CD4-positive, alpha-beta memory T cell (primary cell): ENCODE data around the gene PBXIP1. TPM values are rescaled to one million over a fixed set of nuclear protein-coding genes. Genes with fewer than 3 reads are reported as not detected.
"Not testable (repeated sequence)": the region's sequence is repeated elsewhere in the genome, so short reads cannot be mapped to it uniquely, and the experiment has no call there.

Experiments
- CTCF ChIA-PET: fragments of 350-600 bp; sonication (Branson Sonifier 250); formaldehyde crosslinking; loops from one replicate; lab custom pipeline; 2021; ENCODE audit warnings: inconsistent platforms; ENCODE audit not compliant: partially characterized antibody; lab: Charles Lee
- POLR2A ChIA-PET: fragments of 350-600 bp; sonication (Branson Sonifier 250); formaldehyde crosslinking; loops from one replicate; lab custom pipeline; 2021; ENCODE audit not compliant: partially characterized antibody; lab: Charles Lee
- DNase-seq, 5 donors: peaks; one replicate each; pipeline versions ENCODE4 v3.0.0 to v3.0.0-alpha.2; 2020 to 2022; ENCODE audit warnings: mixed read lengths in 1 of 5
- H3K27ac ChIP-seq: one replicate; pipeline ENCODE4 v1.7.0; 2013; ENCODE audit warnings: low read depth, low read length
- H3K27me3 ChIP-seq: 2 replicates; pipeline ENCODE4 v1.7.0; 2013; ENCODE audit warnings: mild to moderate bottlenecking, low read length, moderate library complexity; ENCODE audit not compliant: insufficient read depth
- H3K36me3 ChIP-seq: 2 replicates; pipeline ENCODE4 v1.7.0; 2013; ENCODE audit warnings: mild to moderate bottlenecking, low read length, moderate library complexity; ENCODE audit not compliant: insufficient read depth
- H3K4me1 ChIP-seq: 2 replicates; pipeline ENCODE4 v1.7.0; 2013; ENCODE audit warnings: mild to moderate bottlenecking, low read length, moderate library complexity; ENCODE audit not compliant: insufficient read depth
- H3K4me3 ChIP-seq, 2 donors: one replicate each; pipeline ENCODE4 v1.7.0; 2013; ENCODE audit warnings: low read length in 2 of 2, mild to moderate bottlenecking in 1 of 2
- H3K9me3 ChIP-seq, 2 donors: one replicate each; pipeline ENCODE4 v1.7.0; 2013; ENCODE audit warnings: low read length in 2 of 2, control low read depth in 1 of 2; ENCODE audit not compliant: control insufficient read depth in 1 of 2
- H3K27ac Mint-ChIP-seq, 7 donors: one replicate each; pipeline ENCODE4 v1.8.0; 2020 to 2021; ENCODE audit warnings: mixed read lengths in 7 of 7, mild to moderate bottlenecking in 6 of 7, inconsistent platforms in 3 of 7, moderate library complexity in 3 of 7
- H3K27me3 Mint-ChIP-seq, 2 donors: one replicate each; pipeline ENCODE4 v1.8.0; 2020 to 2021; ENCODE audit warnings: mixed read lengths in 2 of 2
- H3K36me3 Mint-ChIP-seq, 2 donors: one replicate each; pipeline ENCODE4 v1.8.0; 2020 to 2021; ENCODE audit warnings: mixed read lengths in 2 of 2, inconsistent platforms in 1 of 2, mild to moderate bottlenecking in 1 of 2
- H3K4me1 Mint-ChIP-seq, 4 donors: one replicate each; pipeline ENCODE4 v1.8.0; 2020 to 2021; ENCODE audit warnings: mixed read lengths in 4 of 4, mild to moderate bottlenecking in 1 of 4
- H3K4me3 Mint-ChIP-seq, 8 donors: one replicate each; pipeline ENCODE4 v1.8.0; 2020 to 2021; ENCODE audit warnings: mixed read lengths in 8 of 8, mild to moderate bottlenecking in 7 of 8, moderate library complexity in 6 of 8, inconsistent platforms in 3 of 8
- H3K9me3 Mint-ChIP-seq, 8 donors: one replicate each; pipeline ENCODE4 v1.8.0; 2020 to 2021; ENCODE audit warnings: mixed read lengths in 8 of 8, mild to moderate bottlenecking in 5 of 8, inconsistent platforms in 3 of 8, moderate library complexity in 1 of 8
- intact Hi-C: fragments of 100-400 bp; cut with micrococcal nuclease; formaldehyde crosslinking; loops from one replicate; pipeline ENCODE4 v1.15.1; 2023
- polyA plus RNA-seq, 2 donors: library from polyadenylated mRNA; unstranded; fragments of 300-500 nt; fragmentation: Illumina TruSeq; gene quantifications; one replicate each; pipeline ENCODE4 v1.2.3, GENCODE V29; 2021
- total RNA-seq, 2 experiments: library from RNA; stranded (reverse); gene quantifications; one replicate each; pipeline ENCODE4 v1.2.3, GENCODE V29; 2021

PBXIP1 gene
- total and polyA plus RNA-seq, 4 experiments from 2014 or later = 263 to 438 (median 420) TPM

GRCh38 chr1:154989195-154989860, 33.4 kb upstream of the PBXIP1 start:
- peaks cover 0 to 2% (median 0%) of the 10 kb centered on the region in 8 donors for H3K9me3 Mint-ChIP-seq
- Histone ChIP-seq H3K36me3 (peaks cover 35% of the 10 kb centered on the region), H3K9me3 (no peaks in the 10 kb centered on the region), H3K27me3 (no peaks in the 10 kb centered on the region), H3K27ac (no peak overlapping the region), H3K4me3 (no peak overlapping the region), H3K4me1 (peaks cover 26% of the 10 kb centered on the region)
- H3K4me3 Mint-ChIP-seq = no peak overlapping the region
- no peaks in the 10 kb centered on the region for H3K27me3 Mint-ChIP-seq
- no peak for DNase-seq
- intact Hi-C loops = no loop called here
- peak overlapping the region in 5 of 7 donors; percentile 24 to 78 (median 41) for H3K27ac Mint-ChIP-seq
- peaks cover 19 to 36% of the 10 kb centered on the region in 2 donors for H3K36me3 Mint-ChIP-seq
- H3K4me1 Mint-ChIP-seq = peaks cover 11 to 19% (median 13%) of the 10 kb centered on the region in 4 donors
- CTCF ChIA-PET = interaction anchor here (1.3 to 3.4 kb wide), 5 partner anchors 10 to 45 kb away, joined by 3 to 39 read pairs (median 5); partner anchors contain the start of gene PBXIP1
- POLR2A ChIA-PET = interaction anchor here (1.4 to 41.7 kb wide), 4 partner anchors 17 to 61 kb away, joined by 3 to 1543 read pairs (median 774); partner anchors contain the start of genes ADAM15, CKS1B, FLAD1 and LENEP

- H3K36me3 ChIP-seq = peaks cover 35% of the 10 kb centered on the region
- no peaks in the 10 kb centered on the region for H3K9me3 ChIP-seq
- Mint-ChIP-seq H3K4me3 (no peak overlapping the region), H3K4me1 (peaks cover 13 to 19% (median 17%) of the 10 kb centered on the region in 4 donors), H3K9me3 (no peaks in the 10 kb centered on the region), H3K27ac (no peak overlapping the region), H3K27me3 (no peaks in the 10 kb centered on the region), H3K36me3 (peaks cover 19 to 35% of the 10 kb centered on the region in 2 donors)
- no peak overlapping the region for H3K27ac ChIP-seq
- CTCF ChIA-PET = interaction anchor here (1.2 to 3.4 kb wide), 8 partner anchors 8 to 97 kb away, joined by 3 to 39 read pairs (median 4); no protein-coding TSS in a partner anchor
- intact Hi-C loops = no loop called here
- POLR2A ChIA-PET = interaction anchor here (1.2 to 41.7 kb wide), 4 partner anchors 18 to 63 kb away, joined by 3 to 1543 read pairs (median 774); partner anchors contain the start of genes ADAM15, CKS1B, FLAD1 and LENEP
- peaks cover 36% of the 10 kb centered on the region for H3K4me1 ChIP-seq
- no peak overlapping the region for H3K4me3 ChIP-seq
- H3K27me3 ChIP-seq = no peaks in the 10 kb centered on the region
- no peak for DNase-seq
These were observed 32.4 kb upstream of the PBXIP1 start for GRCh38 chr1:154988058-154988954.

GRCh38 chr1:154987326-154987725, 31.4 kb upstream of the PBXIP1 start:
- H3K27ac Mint-ChIP-seq = peak overlapping the region in 1 of 7 donors; percentile 22
- no peaks in the 10 kb centered on the region for H3K27me3 ChIP-seq
- H3K36me3 Mint-ChIP-seq = peaks cover 19 to 30% of the 10 kb centered on the region in 2 donors
- DNase-seq = no peak
- H3K27me3 Mint-ChIP-seq = no peaks in the 10 kb centered on the region
- H3K9me3 Mint-ChIP-seq = no peaks in the 10 kb centered on the region
- peaks cover 41% of the 10 kb centered on the region for H3K4me1 ChIP-seq
- H3K4me3 Mint-ChIP-seq = no peak overlapping the region
- intact Hi-C loops = no loop called here
- peaks cover 35% of the 10 kb centered on the region for H3K36me3 ChIP-seq
- H3K4me1 Mint-ChIP-seq = peaks cover 13 to 19% (median 17%) of the 10 kb centered on the region in 4 donors
- ChIA-PET CTCF (interaction anchor here (1.2 to 3.4 kb wide), 9 partner anchors 9 to 98 kb away, joined by 3 to 39 read pairs (median 4); no protein-coding TSS in a partner anchor), POLR2A (interaction anchor here (1.2 to 41.7 kb wide), 3 partner anchors 17 to 51 kb away, joined by 5 to 1543 read pairs (median 1543); partner anchors contain the start of genes CKS1B, FLAD1, LENEP and PBXIP1)
- no peak overlapping the region for H3K4me3 ChIP-seq
- no peak overlapping the region for H3K27ac ChIP-seq
- H3K9me3 ChIP-seq = no peaks in the 10 kb centered on the region

GRCh38 chr1:154986736-154987135, 30.8 kb upstream of the PBXIP1 start:
- H3K27ac Mint-ChIP-seq = peak overlapping the region in 1 of 7 donors; percentile 22
- H3K27ac ChIP-seq, H3K4me3 ChIP-seq, H3K27me3 Mint-ChIP-seq, H3K4me3 Mint-ChIP-seq, H3K9me3 Mint-ChIP-seq, H3K9me3 ChIP-seq, intact Hi-C loops, H3K27me3 ChIP-seq, DNase-seq: not testable (repeated sequence)
- Histone ChIP-seq H3K4me1 (peaks cover 42% of the 10 kb centered on the region), H3K36me3 (peaks cover 35% of the 10 kb centered on the region)
- peaks cover 13 to 19% (median 17%) of the 10 kb centered on the region in 4 donors for H3K4me1 Mint-ChIP-seq
- peaks cover 19 to 30% of the 10 kb centered on the region in 2 donors for H3K36me3 Mint-ChIP-seq
- ChIA-PET CTCF (interaction anchor here (0.8 to 3.4 kb wide), 5 partner anchors 10 to 58 kb away, joined by 3 to 20 read pairs (median 3); no protein-coding TSS in a partner anchor), POLR2A (interaction anchor here (1.2 to 41.7 kb wide), 4 partner anchors 16 to 50 kb away, joined by 5 to 1543 read pairs (median 800); partner anchors contain the start of genes CKS1B, FLAD1, LENEP and PBXIP1)

DNA sequence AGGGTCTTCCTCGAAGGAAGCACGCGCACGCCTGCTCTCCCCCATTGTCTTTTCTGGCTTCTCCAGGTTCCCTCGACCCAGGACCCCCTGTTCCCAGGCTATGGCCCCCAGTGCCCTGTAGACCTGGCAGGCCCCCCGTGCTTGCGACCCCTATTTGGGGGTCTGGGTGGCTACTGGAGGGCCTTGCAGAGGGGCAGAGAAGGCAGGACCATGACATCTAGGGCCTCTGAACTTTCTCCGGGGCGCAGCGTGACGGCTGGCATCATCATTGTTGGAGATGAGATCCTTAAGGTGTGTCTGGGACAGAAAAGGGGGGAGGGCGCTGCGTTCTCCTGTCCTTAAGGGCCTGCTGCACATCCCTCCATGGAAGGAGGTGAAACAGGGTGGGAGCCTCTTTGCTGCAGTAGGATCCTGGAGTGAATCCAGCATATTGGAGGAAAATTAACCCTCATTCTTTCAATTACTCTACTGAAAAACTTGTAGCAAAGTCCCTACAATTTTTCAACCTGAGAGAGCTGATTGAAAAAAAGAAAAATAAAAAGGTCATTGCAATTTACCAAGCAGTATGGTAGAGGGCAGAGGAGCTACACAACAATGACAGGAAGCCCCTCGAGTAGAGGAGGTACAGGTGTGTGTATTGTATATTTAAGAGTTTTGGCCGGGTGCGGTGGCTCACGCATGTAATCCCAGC, 28.0 kb upstream of the PBXIP1 start:
- Histone ChIP-seq H3K4me1 (peaks cover 34% of the 10 kb centered on the region), H3K9me3 (no peaks in the 10 kb centered on the region), H3K4me3 (peak overlapping the region; percentile 79 to 92), H3K27me3 (no peaks in the 10 kb centered on the region), H3K36me3 (peaks cover 20% of the 10 kb centered on the region), H3K27ac (peak overlapping the region; percentile 76)
- no peak for DNase-seq
- H3K4me1 Mint-ChIP-seq = peaks cover 6 to 15% (median 11%) of the 10 kb centered on the region in 4 donors
- no peak overlapping the region for H3K4me3 Mint-ChIP-seq
- H3K36me3 Mint-ChIP-seq = peaks cover 8 to 13% of the 10 kb centered on the region in 2 donors
- ChIA-PET POLR2A (interaction anchor here (0.8 to 41.7 kb wide), 16 partner anchors 10 to 426 kb away, joined by 3 to 1543 read pairs (median 6); partner anchors contain the start of genes ADAM15, CKS1B, LENEP and PBXIP1), CTCF (interaction anchor here (1.0 to 16.3 kb wide), 12 partner anchors 9 to 101 kb away, joined by 3 to 226 read pairs (median 10); partner anchors contain the start of genes LENEP, PBXIP1 and PYGO2)
- intact Hi-C loops = loop anchor here (1.0 to 2.0 kb wide), 6 partner anchors 10 to 67 kb away; partner anchors contain the start of genes ADAM15, CKS1B, PMVK and PYGO2
- no peaks in the 10 kb centered on the region for H3K27me3 Mint-ChIP-seq
- H3K9me3 Mint-ChIP-seq = no peaks in the 10 kb centered on the region
- peak overlapping the region in 1 of 7 donors; percentile 92 for H3K27ac Mint-ChIP-seq
